KOPT-K1 (cell line): Measurements from ENCODE around the gene MCC.

ENCODE experiments used
- H3K27ac ChIP-seq: fragments of 200-600 bp; sonication (generic); 2 replicates; pipeline ENCODE4 v1.5.1; 2016; ENCODE audit warnings: antibody characterized with exemption, mild to moderate bottlenecking, low read depth, low read length; ENCODE audit not compliant: poor library complexity, severe bottlenecking
- H3K36me3 ChIP-seq: fragments of 200-600 bp; sonication (generic); 2 replicates; pipeline ENCODE4 v1.5.1; 2017; ENCODE audit warnings: antibody characterized with exemption, mild to moderate bottlenecking, low read length, moderate library complexity; ENCODE audit not compliant: insufficient read depth
- H3K9me3 ChIP-seq: fragments of 200-600 bp; sonication (generic); 2 replicates; pipeline ENCODE4 v1.5.1; 2017; ENCODE audit warnings: antibody characterized with exemption, low read length, mild to moderate bottlenecking; ENCODE audit not compliant: insufficient read depth, poor library complexity, severe bottlenecking

The MCC gene

GRCh38 chr5:112998296-112998695 lies 490.0 kb downstream of the MCC start:
- peaks cover 99% of the 10 kb centered on the region for H3K36me3 ChIP-seq
- no peaks in the 10 kb centered on the region for H3K9me3 ChIP-seq
- no peak overlapping the region for H3K27ac ChIP-seq

GRCh38 chr5:112996830-112997374 lies 491.4 kb downstream of the MCC start:
- H3K36me3 ChIP-seq = peaks cover 99% of the 10 kb centered on the region
- H3K27ac ChIP-seq = no peak overlapping the region
- no peaks in the 10 kb centered on the region for H3K9me3 ChIP-seq

- Histone ChIP-seq H3K9me3 (no peaks in the 10 kb centered on the region), H3K36me3 (peaks cover 93% of the 10 kb centered on the region), H3K27ac (no peak overlapping the region)
Observed at GRCh38 chr5:112995764-112996618, 492.3 kb downstream of the MCC start.

- Histone ChIP-seq H3K27ac (no peak overlapping the region), H3K36me3 (peaks cover 76% of the 10 kb centered on the region), H3K9me3 (no peaks in the 10 kb centered on the region)
Observed at GRCh38 chr5:112986224-112986623, 502.0 kb downstream of the MCC start.

GRCh38 chr5:112983363-112983762 lies 504.9 kb downstream of the MCC start:
- Histone ChIP-seq H3K36me3 (peaks cover 62% of the 10 kb centered on the region), H3K27ac (no peak overlapping the region), H3K9me3 (no peaks in the 10 kb centered on the region)

GRCh38 chr5:112979723-112980122 lies 508.5 kb downstream of the MCC start:
- no peaks in the 10 kb centered on the region for H3K9me3 ChIP-seq
- peaks cover 38% of the 10 kb centered on the region for H3K36me3 ChIP-seq
- no peak overlapping the region for H3K27ac ChIP-seq

GRCh38 chr5:112978836-112979235 lies 509.4 kb downstream of the MCC start:
- no peak overlapping the region for H3K27ac ChIP-seq
- H3K9me3 ChIP-seq = no peaks in the 10 kb centered on the region
- H3K36me3 ChIP-seq = peaks cover 32% of the 10 kb centered on the region

GRCh38 chr5:112977440-112977861 lies 510.8 kb downstream of the MCC start:
- peaks cover 18% of the 10 kb centered on the region for H3K36me3 ChIP-seq
- peak overlapping the region; percentile 87 for H3K27ac ChIP-seq
- no peaks in the 10 kb centered on the region for H3K9me3 ChIP-seq

- no peaks in the 10 kb centered on the region for H3K9me3 ChIP-seq
- peaks cover 10% of the 10 kb centered on the region for H3K36me3 ChIP-seq
- peak within 1 kb of the TSS; percentile 87 for H3K27ac ChIP-seq
Observed at GRCh38 chr5:112976432-112977309, 511.6 kb downstream of the MCC start, which contains the start of gene DCP2. Gene DCP2 (plus strand): TSS chr5:112976798. CDS start chr5:112976934, 136 bp downstream.

- peaks cover 2% of the 10 kb centered on the region for H3K36me3 ChIP-seq
- no peaks in the 10 kb centered on the region for H3K9me3 ChIP-seq
- peak overlapping the region; percentile 87 for H3K27ac ChIP-seq
Observed at GRCh38 chr5:112975721-112976431, 512.4 kb downstream of the MCC start.

- no peaks in the 10 kb centered on the region for H3K9me3 ChIP-seq
- no peaks in the 10 kb centered on the region for H3K36me3 ChIP-seq
- no peak overlapping the region for H3K27ac ChIP-seq
Observed at GRCh38 chr5:112974901-112975300, 513.4 kb downstream of the MCC start.

GRCh38 chr5:112973904-112974303 lies 514.3 kb downstream of the MCC start:
- Histone ChIP-seq H3K27ac (no peak overlapping the region), H3K36me3 (no peaks in the 10 kb centered on the region), H3K9me3 (no peaks in the 10 kb centered on the region)

GRCh38 chr5:112973036-112973435 lies 515.2 kb downstream of the MCC start:
- H3K9me3 ChIP-seq = no peaks in the 10 kb centered on the region
- no peaks in the 10 kb centered on the region for H3K36me3 ChIP-seq
- no peak overlapping the region for H3K27ac ChIP-seq
